HG03439 (cell line): ENCODE results near the gene HS2ST1.
"Not testable (repeated sequence)": the region's sequence is repeated elsewhere in the genome, so short reads cannot be mapped to it uniquely, and the experiment has no call there.

Experiments used
- ATAC-seq: cut with Tn5 transposase; IDR thresholded peaks from one replicate; pipeline ENCODE4 v1.9.1; 2021; ENCODE audit warnings: mild to moderate bottlenecking, moderate library complexity; ENCODE audit not compliant: unreplicated experiment

HS2ST1 gene

GRCh38 chr1:86924324-86924960 lies 10.0 kb downstream of the HS2ST1 start:
- ATAC-seq: no peak

- no peak for ATAC-seq
Measured at GRCh38 chr1:86925742-86926141, 11.3 kb downstream of the HS2ST1 start.

- ATAC-seq: no peak
Measured at GRCh38 chr1:86926883-86927282, 12.4 kb downstream of the HS2ST1 start.

- ATAC-seq: no peak
Measured at GRCh38 chr1:86928819-86929218, 14.4 kb downstream of the HS2ST1 start.

GRCh38 chr1:86933051-86933450 lies 18.6 kb downstream of the HS2ST1 start:
- ATAC-seq: no peak

GRCh38 chr1:86933562-86934377 lies 19.3 kb downstream of the HS2ST1 start:
- no peak for ATAC-seq

- ATAC-seq: no peak
Measured at GRCh38 chr1:86938450-86938849, 24.0 kb downstream of the HS2ST1 start.

- no peak for ATAC-seq
Measured at GRCh38 chr1:86938855-86939254, 24.4 kb downstream of the HS2ST1 start.

GRCh38 chr1:86939406-86939805 lies 25.0 kb downstream of the HS2ST1 start:
- ATAC-seq: no peak

DNA sequence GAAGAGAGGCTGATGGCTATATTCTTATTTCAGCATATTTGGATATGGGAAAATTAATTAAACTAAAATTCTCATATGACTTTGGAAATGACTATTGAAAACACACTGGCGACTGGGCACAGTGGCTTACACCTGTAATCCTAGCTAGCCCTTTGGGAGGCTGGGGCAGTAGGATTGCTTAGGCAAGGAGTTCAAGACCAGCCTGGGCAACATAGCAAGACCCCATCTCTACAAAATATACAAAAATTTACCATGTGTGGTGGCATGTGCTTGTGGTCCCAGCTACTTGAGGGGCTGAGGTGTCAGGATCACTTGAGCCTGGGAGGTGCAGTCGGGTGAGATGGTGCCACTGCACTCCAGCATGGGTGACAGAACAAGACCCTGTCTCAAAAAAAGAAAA lies 26.2 kb downstream of the HS2ST1 start:
- ATAC-seq: no peak

DNA sequence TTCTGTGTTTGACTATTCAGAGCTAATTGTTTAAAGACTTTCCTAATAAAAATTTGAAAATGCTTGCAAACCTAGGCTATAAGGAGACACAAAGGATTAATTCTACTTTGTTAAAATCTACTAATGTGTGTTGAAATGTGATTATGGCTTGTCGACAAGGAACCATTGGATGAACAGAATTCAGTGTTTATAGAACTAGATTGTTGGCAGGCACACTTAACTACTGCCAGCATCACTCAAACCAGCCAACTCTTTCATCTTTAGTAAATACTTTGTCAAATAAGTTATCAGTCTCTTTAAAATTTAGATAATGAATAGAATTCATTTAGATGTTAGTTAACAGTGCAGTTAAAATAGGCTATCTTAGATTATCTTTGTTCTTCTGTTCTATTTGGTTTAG lies 27.6 kb downstream of the HS2ST1 start:
- ATAC-seq: no peak

DNA sequence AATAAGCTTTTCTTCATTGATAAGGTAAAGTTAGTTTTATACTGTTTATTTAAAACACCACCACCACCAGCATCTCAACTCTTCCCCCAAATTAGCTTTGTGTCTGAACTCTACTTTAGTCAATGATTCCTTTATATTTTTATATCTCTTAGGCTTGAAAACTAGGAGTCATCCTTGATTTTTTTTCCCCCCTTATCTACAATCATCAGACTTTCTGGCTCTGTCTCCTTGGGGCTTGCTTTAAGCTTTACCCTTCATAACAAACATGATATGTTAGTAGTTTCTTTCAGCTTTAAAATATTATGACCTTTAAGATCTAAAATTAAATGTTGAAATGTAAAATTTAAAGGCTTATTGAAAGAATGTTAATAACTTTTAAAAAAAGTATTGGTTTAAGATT lies 28.3 kb downstream of the HS2ST1 start:
- ATAC-seq: no peak

DNA sequence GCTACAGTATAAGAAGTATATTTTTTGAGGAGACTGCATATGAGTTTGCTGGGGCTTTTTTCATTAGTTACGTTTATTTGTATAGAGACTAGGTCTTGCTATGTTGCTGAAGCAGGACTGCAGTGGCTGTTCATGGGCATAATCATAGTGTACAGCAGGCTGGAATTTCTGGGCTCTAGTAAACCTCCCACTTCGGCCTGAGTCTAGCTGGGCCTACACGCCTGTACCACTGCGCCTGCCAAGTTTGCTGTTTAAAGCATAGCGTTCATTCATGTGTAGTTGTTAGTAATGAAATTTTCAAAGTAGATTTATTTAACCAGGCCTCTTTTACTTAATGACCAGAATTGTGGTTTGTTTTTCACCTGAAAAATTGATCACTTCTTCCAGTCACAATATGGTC lies 33.8 kb downstream of the HS2ST1 start:
- ATAC-seq: no peak

DNA sequence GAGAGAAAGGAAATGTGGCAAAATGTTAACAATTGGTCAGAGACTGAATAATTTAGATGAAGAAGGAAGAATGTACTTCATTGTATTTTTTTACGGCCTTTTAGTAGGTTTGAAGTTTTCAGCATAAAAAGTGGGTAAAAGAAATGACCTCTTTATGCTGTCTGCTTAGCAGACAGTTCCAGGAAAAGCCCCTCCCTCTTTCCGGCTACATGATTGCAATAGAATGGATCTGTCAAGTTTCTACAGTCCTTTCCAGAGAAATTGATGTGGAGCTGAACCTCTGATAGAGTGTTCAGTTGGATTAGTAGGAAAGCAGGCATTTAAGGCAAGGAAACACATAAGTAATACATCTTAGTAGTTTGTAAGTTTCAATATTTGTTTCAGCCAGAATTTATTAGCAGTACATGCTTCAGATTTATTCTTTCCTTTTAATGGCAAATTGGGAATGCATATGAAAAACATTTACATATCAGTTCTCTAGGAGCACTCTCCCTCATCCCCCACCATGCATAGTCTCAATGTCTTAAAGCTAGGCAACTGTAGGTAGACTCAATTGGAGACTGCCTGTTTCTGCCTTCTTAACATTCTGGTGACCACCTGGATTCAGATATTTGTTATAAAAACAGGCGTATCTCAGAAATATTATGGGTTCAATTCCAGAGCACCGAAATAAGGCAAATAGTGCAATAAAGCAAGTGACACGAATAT lies 36.4 kb downstream of the HS2ST1 start:
- ATAC-seq: no peak

GRCh38 chr1:86951430-86951829 lies 37.0 kb downstream of the HS2ST1 start:
- ATAC-seq: no peak

- ATAC-seq: no peak
Measured at GRCh38 chr1:86953167-86953566, 38.7 kb downstream of the HS2ST1 start.

DNA sequence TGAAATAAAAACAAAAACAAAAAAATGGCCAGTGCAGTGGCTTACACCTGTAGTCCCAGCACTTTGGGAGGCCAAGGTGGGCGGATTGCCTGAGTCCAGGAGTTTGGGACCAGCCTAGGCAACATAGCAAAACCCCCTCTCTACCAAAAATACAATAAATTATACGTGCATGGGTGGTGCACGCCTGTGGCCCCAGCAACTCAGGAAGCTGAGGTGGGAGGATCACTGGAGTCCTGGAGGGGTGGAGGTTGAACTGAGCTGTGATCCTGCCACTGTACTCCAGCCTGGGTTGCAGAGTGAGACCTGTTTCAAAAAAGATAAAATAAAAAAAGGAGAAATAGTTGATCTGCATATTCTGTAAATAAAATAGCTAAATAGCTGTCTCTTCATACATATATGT lies 41.2 kb downstream of the HS2ST1 start:
- no peak for ATAC-seq

DNA sequence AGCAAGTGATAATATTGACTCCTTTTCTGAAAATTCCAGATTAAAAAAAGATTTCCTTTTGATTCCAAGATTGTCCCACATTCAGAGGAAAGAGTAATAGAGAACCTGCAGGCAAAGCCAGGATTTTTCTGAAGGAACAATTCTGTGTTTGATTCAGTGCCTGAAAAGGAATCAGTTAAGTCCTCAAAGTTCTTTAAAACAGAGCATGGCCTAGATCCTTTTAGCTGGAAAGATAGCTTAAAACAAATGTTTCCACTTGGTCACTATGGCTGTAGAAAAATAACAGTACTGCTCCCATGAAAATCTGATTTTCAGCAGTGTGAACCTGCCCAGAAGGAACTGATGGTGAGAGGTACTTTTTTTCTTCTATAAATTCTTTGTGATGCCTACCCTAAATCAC lies 41.8 kb downstream of the HS2ST1 start:
- ATAC-seq: no peak

DNA sequence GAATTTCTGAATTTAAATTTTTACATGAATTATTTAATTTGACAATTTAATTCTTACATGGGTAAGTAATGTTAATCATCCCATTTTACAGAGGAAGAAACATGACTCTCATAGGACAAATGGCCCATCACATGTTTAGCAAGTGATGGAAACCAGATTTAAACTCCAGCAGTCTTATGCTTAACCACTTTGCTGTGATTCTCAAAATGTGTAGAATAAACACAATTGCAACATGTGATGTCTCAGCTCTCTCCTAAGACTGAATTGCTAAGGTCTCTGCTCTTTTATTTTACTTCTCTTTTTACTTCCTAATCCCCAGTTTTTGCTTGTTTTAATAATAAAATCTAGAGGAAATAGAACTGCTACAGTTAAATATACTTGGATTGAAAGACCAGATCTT lies 42.8 kb downstream of the HS2ST1 start:
- no peak for ATAC-seq

- ATAC-seq: no peak
Measured at GRCh38 chr1:86960548-86960947, 46.1 kb downstream of the HS2ST1 start.

GRCh38 chr1:86963841-86964240 lies 49.4 kb downstream of the HS2ST1 start:
- ATAC-seq: not testable (repeated sequence)
